ENCODE results near the gene MPEG1. TPM values are rescaled to one million over a fixed set of nuclear protein-coding genes. Genes with fewer than 3 reads are reported as not detected.

Gene MPEG1
- total RNA-seq, 4 donors from 2014 or later, result 3.6 to 35.5 (median 11.4) TPM

- no peak for ATAC-seq
- no peak for TF ChIP-seq CTCF (IDR thresholded peaks at IDR 0.05)
- no peak for TF ChIP-seq POLR2A (IDR thresholded peaks at IDR 0.05)
- TF ChIP-seq EP300 (IDR thresholded peaks at IDR 0.05), result no peak
- TF ChIP-seq POLR2AphosphoS5 (IDR thresholded peaks at IDR 0.05), result no peak
- Histone ChIP-seq H3K27ac (no peak overlapping the region), H3K36me3 (peaks cover 0 to 14% of the 10 kb centered on the region in 2 donors), H3K27me3 (peaks cover 10% of the 10 kb centered on the region), H3K9me3 (no peaks in the 10 kb centered on the region), H3K4me1 (peaks cover 0 to 18% (median 0%) of the 10 kb centered on the region in 3 donors), H3K4me3 (no peak overlapping the region)
- WGBS, 2 donors (ENCODE audit: low coverage in 1 of 2), result 83% methylated on average over 1 of the region's 7 CpGs; no CpG with 5 or more reads in 1 of the 2 donors
These were observed 7.1 kb downstream of the MPEG1 start for GRCh38 chr11:59205648-59206047.

DNA sequence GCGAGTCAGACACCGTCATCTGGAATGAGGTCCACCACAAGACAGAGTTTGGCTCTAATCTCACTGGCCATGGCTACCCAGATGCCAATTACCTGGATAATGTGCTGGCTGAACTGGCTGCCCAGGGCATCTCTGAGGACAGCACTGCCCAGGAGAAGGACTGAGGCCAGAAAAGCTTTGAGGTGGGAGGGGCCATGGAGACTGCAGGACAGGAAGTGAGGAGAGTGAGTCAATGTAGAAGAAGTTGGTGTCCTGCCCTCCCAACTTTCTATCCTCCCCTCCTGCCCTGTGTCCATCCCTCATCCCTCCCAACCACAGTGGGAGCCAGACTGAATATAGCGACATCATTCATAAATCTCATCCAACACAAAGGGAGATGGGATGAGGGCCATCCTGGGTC is 8.0 kb downstream of the MPEG1 start:
- Histone ChIP-seq H3K27me3 (peaks cover 10% of the 10 kb centered on the region), H3K36me3 (peaks cover 0 to 14% of the 10 kb centered on the region in 2 donors), H3K4me3 (no peak overlapping the region), H3K4me1 (peaks cover 0 to 18% (median 0%) of the 10 kb centered on the region in 3 donors), H3K9me3 (no peaks in the 10 kb centered on the region), H3K27ac (no peak overlapping the region)
- TF ChIP-seq EP300 (IDR thresholded peaks at IDR 0.05), result no peak
- TF ChIP-seq POLR2AphosphoS5 (IDR thresholded peaks at IDR 0.05), result no peak
- no peak for TF ChIP-seq CTCF (IDR thresholded peaks at IDR 0.05)
- no peak for TF ChIP-seq POLR2A (IDR thresholded peaks at IDR 0.05)
- no peak for ATAC-seq
- WGBS, 2 donors (ENCODE audit: low coverage in 1 of 2), result 75 to 100% methylated on average over 1 to 2 of the region's 3 CpGs

DNA sequence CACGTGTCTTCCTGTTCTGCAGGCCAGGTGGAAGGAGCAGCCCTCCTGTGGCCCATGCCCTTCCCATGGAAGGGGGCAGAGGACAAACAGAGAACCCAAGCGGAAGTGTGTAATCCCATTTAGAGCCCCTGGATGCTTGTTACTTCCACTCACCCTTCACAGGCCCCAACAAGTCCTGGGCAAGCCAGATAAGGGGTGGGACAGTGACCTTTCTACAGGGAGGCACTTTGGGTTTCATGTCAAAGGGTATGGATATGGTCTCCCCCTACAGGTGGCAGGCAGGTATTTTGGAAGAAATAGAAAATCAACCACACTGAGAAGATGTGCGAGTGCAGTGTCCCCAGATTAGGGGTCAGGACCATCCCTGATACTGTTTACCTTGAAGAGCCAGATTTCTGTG is 11.4 kb downstream of the MPEG1 start:
- Histone ChIP-seq H3K4me3 (no peak overlapping the region), H3K27me3 (peaks cover 10% of the 10 kb centered on the region), H3K36me3 (peaks cover 0 to 21% of the 10 kb centered on the region in 2 donors), H3K4me1 (peaks cover 0 to 5% (median 0%) of the 10 kb centered on the region in 3 donors), H3K27ac (no peak overlapping the region), H3K9me3 (no peaks in the 10 kb centered on the region)
- 80% methylated on average over 1 of the region's 3 CpGs; no CpG with 5 or more reads in 1 of the 2 donors for WGBS, 2 donors (ENCODE audit: low coverage in 1 of 2)
- TF ChIP-seq POLR2AphosphoS5 (IDR thresholded peaks at IDR 0.05) (no peak), EP300 (IDR thresholded peaks at IDR 0.05) (no peak), POLR2A (IDR thresholded peaks at IDR 0.05) (no peak), CTCF (IDR thresholded peaks at IDR 0.05) (no peak)
- ATAC-seq, result no peak

GRCh38 chr11:59200423-59200746 is 12.3 kb downstream of the MPEG1 start:
- Histone ChIP-seq H3K36me3 (peaks cover 0 to 25% of the 10 kb centered on the region in 2 donors), H3K9me3 (no peaks in the 10 kb centered on the region), H3K4me1 (peaks cover 0 to 5% (median 0%) of the 10 kb centered on the region in 3 donors), H3K27me3 (peaks cover 2% of the 10 kb centered on the region), H3K27ac (no peak overlapping the region), H3K4me3 (no peak overlapping the region)
- ATAC-seq, result no peak
- TF ChIP-seq POLR2AphosphoS5 (IDR thresholded peaks at IDR 0.05) (no peak), CTCF (IDR thresholded peaks at IDR 0.05) (no peak), POLR2A (IDR thresholded peaks at IDR 0.05) (no peak), EP300 (IDR thresholded peaks at IDR 0.05) (no peak)
- 46 to 62% methylated on average over 4 of the region's 4 CpGs for WGBS, 2 donors (ENCODE audit: low coverage in 1 of 2)

- Histone ChIP-seq H3K9me3 (no peaks in the 10 kb centered on the region), H3K4me3 (no peak overlapping the region), H3K27me3 (no peaks in the 10 kb centered on the region), H3K36me3 (peaks cover 0 to 25% of the 10 kb centered on the region in 2 donors), H3K27ac (no peak overlapping the region), H3K4me1 (peaks cover 0 to 5% (median 0%) of the 10 kb centered on the region in 3 donors)
- TF ChIP-seq POLR2AphosphoS5 (IDR thresholded peaks at IDR 0.05), result no peak
- 0 to 82% methylated on average over 1 to 12 of the region's 14 CpGs for WGBS, 2 donors (ENCODE audit: low coverage in 1 of 2)
- no peak for ATAC-seq
These were observed 12.9 kb downstream of the MPEG1 start for GRCh38 chr11:59199546-59200422.
